ENCODE data around the gene SH3GLB2. TPM values are rescaled to one million over a fixed set of nuclear protein-coding genes. Genes with fewer than 3 reads are reported as not detected.
A peak's percentile ranks its signal among the peaks of the same experiment; 100 is the strongest.

Gene SH3GLB2
- total RNA-seq, 1 donor from 2014 or later: 57.8 TPM

DNA sequence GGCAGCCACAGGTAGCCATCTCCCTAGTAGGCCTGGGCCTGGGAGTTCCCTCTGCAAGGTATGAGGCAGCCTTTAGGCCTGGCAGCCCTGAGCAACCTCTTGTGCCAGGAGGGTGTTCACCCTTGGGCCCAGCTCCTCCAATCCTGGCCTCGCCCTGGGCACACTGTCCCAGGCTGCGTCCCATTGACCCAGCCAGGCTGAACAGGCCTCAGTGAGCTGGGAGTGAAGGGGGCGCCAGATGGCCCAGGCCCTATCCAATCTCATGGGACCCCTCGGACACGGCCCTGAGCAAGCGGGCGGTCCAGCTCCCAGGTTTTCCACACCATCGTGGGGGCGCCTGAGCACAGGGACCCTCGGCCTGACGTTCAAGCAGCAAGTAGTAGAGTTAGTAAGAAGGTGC lies 14.5 kb downstream of the SH3GLB2 start:
- Mint-ChIP-seq H3K36me3 (ENCODE audit: low read depth) (peaks cover 8% of the 10 kb centered on the region), H3K4me3 (ENCODE audit: unreplicated experiment) (no peak overlapping the region), H3K27ac (ENCODE audit: unreplicated experiment) (no peak overlapping the region), H3K9me3 (ENCODE audit: low read depth) (no peaks in the 10 kb centered on the region), H3K27me3 (ENCODE audit: low read depth) (no peaks in the 10 kb centered on the region), H3K4me1 (ENCODE audit: low read depth) (no peaks in the 10 kb centered on the region)
- TF ChIP-seq, protein P1, sequence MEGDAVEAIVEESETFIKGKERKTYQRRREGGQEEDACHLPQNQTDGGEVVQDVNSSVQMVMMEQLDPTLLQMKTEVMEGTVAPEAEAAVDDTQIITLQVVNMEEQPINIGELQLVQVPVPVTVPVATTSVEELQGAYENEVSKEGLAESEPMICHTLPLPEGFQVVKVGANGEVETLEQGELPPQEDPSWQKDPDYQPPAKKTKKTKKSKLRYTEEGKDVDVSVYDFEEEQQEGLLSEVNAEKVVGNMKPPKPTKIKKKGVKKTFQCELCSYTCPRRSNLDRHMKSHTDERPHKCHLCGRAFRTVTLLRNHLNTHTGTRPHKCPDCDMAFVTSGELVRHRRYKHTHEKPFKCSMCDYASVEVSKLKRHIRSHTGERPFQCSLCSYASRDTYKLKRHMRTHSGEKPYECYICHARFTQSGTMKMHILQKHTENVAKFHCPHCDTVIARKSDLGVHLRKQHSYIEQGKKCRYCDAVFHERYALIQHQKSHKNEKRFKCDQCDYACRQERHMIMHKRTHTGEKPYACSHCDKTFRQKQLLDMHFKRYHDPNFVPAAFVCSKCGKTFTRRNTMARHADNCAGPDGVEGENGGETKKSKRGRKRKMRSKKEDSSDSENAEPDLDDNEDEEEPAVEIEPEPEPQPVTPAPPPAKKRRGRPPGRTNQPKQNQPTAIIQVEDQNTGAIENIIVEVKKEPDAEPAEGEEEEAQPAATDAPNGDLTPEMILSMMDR (IDR thresholded peaks at IDR 0.05): no peak
- DNase-seq (ENCODE audit: low spot score): peak; percentile 89

DNA sequence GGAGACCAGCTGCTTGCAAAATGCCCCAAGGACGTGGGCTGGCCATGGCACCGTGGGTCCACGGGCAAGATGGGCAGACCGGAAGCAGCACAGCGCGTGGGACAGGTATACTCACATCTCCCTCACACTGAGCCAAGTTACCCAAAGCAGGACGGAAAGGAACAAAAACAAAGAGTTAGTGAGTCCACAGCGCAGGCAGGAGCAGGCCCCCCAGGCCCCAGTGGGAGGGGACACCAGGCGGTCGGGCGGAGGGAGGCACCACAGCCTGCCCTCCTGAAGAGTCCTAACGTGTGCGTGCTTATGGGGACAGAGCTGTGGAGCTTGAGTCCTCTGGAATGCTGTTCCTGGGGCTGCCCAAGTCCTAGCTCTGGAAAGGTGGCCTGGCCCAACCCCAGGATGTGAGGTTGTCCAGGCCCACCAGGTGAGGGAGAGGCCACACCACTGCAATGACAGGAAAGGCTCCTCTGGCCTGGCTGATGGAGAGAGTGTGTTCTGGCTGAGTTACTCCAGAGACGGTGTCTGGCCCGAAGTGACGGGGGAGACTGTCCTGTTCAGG lies 15.2 kb downstream of the SH3GLB2 start:
- Mint-ChIP-seq H3K9me3 (ENCODE audit: low read depth) (no peaks in the 10 kb centered on the region), H3K4me1 (ENCODE audit: low read depth) (no peaks in the 10 kb centered on the region), H3K4me3 (ENCODE audit: unreplicated experiment) (no peak overlapping the region), H3K27me3 (ENCODE audit: low read depth) (no peaks in the 10 kb centered on the region), H3K36me3 (ENCODE audit: low read depth) (peaks cover 7% of the 10 kb centered on the region), H3K27ac (ENCODE audit: unreplicated experiment) (no peak overlapping the region)
- DNase-seq (ENCODE audit: low spot score): no peak
- TF ChIP-seq, protein P1 (IDR thresholded peaks at IDR 0.05): no peak

DNA sequence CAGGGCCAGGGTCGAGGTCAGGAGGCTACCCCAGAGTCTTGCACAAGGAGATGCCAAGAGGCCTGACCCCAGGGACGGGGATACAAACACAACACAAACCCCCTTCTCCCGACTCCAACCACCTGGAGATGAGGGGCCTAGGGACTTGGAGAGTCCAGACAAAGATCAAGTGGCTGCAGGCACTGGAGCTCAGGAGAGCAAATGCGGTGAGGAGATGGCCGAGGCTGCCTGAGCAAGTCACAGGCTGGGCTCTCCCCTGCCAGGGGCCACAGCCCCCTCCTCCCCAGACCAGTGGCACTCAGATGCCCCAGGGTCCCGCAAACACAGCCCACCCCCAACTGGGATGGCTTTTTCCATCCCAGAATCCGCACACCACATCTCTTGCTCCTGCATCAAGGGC lies 15.8 kb downstream of the SH3GLB2 start:
- Mint-ChIP-seq H3K27ac (ENCODE audit: unreplicated experiment) (no peak overlapping the region), H3K4me3 (ENCODE audit: unreplicated experiment) (no peak overlapping the region), H3K9me3 (ENCODE audit: low read depth) (no peaks in the 10 kb centered on the region), H3K36me3 (ENCODE audit: low read depth) (peaks cover 4% of the 10 kb centered on the region), H3K4me1 (ENCODE audit: low read depth) (peaks cover 4% of the 10 kb centered on the region), H3K27me3 (ENCODE audit: low read depth) (no peaks in the 10 kb centered on the region)
- TF ChIP-seq, protein P1 (IDR thresholded peaks at IDR 0.05): no peak
- DNase-seq (ENCODE audit: low spot score): no peak

DNA sequence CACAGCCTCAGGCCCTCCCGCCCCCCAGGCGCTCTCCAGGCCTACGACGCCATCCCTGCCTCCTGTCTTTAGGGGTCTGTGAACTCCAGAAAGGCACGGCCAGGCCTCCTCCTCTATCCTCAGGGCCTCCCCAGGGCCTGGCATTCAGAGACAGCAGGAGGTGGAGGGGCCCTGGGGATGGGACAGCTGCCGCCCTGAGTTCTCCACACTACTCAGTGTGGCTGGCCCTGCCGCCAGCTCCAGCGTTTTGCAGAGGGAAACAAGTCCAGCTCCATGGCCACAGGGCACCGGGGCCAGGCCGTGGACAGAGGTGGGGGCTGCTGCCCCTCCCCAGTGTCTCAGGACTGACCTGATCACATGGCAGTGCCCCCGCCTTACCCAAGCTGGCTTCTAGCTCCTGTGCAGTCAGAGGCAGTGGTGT lies 16.4 kb downstream of the SH3GLB2 start:
- Mint-ChIP-seq H3K4me1 (ENCODE audit: low read depth) (peaks cover 6% of the 10 kb centered on the region), H3K27ac (ENCODE audit: unreplicated experiment) (no peak overlapping the region), H3K9me3 (ENCODE audit: low read depth) (no peaks in the 10 kb centered on the region), H3K27me3 (ENCODE audit: low read depth) (no peaks in the 10 kb centered on the region), H3K36me3 (ENCODE audit: low read depth) (peaks cover 4% of the 10 kb centered on the region), H3K4me3 (ENCODE audit: unreplicated experiment) (no peak overlapping the region)
- TF ChIP-seq, protein P1 (IDR thresholded peaks at IDR 0.05): no peak
- no peak for DNase-seq (ENCODE audit: low spot score)

DNA sequence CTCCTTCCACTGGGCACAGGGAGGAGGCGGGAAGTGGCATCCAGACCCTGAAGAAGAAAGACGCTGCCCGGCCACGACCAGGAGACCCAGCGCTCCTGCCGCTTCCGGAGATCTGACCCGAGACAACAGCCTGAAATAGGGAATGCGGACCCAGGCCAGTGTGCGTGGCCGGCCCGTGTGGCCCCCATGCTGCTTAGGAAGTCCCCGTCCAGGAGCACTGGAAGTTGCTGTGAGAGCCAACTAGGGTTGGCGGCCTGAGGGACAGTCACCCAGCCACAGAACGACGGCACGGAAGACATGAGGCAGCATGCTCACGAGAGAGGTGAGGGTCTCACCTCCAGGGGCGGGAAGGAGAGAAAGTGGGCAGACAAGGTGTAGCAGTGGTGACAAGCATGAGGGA lies 17.0 kb downstream of the SH3GLB2 start:
- no peak overlapping the region for H3K27ac Mint-ChIP-seq (ENCODE audit: unreplicated experiment)
- H3K27me3 Mint-ChIP-seq (ENCODE audit: low read depth): no peaks in the 10 kb centered on the region
- peaks cover 10% of the 10 kb centered on the region for H3K4me1 Mint-ChIP-seq (ENCODE audit: low read depth)
- H3K4me3 Mint-ChIP-seq (ENCODE audit: unreplicated experiment): no peak overlapping the region
- TF ChIP-seq, protein P1 (IDR thresholded peaks at IDR 0.05): no peak
- DNase-seq (ENCODE audit: low spot score): no peak
- no peaks in the 10 kb centered on the region for H3K9me3 Mint-ChIP-seq (ENCODE audit: low read depth)
- H3K36me3 Mint-ChIP-seq (ENCODE audit: low read depth): peaks cover 8% of the 10 kb centered on the region

Measured in chondrocyte (in vitro differentiated cells).